HFF-Myc (cell line): ENCODE data around the gene SMG6.
"Not testable (repeated sequence)": the region's sequence is repeated elsewhere in the genome, so short reads cannot be mapped to it uniquely, and the experiment has no call there.

Experiments used
- DNase-seq: peaks from one replicate; pipeline ENCODE4 v3.0.0-alpha.2; 2011; ENCODE audit warnings: low read depth; ENCODE audit errors: extremely low read depth
- H3K4me3 ChIP-seq: replicated peaks from 2 replicates; pipeline ENCODE4 v1.5.1; 2011; ENCODE audit warnings: low read depth, mild to moderate bottlenecking, control low read depth, low read length
- TF ChIP-seq, protein P1 (sequence below): IDR thresholded peaks from 2 replicates; pipeline ENCODE4 v1.5.1; 2012; ENCODE audit warnings: mild to moderate bottlenecking, low read depth, low read length, control low read depth; ENCODE audit errors: missing control alignments

Gene SMG6

DNA sequence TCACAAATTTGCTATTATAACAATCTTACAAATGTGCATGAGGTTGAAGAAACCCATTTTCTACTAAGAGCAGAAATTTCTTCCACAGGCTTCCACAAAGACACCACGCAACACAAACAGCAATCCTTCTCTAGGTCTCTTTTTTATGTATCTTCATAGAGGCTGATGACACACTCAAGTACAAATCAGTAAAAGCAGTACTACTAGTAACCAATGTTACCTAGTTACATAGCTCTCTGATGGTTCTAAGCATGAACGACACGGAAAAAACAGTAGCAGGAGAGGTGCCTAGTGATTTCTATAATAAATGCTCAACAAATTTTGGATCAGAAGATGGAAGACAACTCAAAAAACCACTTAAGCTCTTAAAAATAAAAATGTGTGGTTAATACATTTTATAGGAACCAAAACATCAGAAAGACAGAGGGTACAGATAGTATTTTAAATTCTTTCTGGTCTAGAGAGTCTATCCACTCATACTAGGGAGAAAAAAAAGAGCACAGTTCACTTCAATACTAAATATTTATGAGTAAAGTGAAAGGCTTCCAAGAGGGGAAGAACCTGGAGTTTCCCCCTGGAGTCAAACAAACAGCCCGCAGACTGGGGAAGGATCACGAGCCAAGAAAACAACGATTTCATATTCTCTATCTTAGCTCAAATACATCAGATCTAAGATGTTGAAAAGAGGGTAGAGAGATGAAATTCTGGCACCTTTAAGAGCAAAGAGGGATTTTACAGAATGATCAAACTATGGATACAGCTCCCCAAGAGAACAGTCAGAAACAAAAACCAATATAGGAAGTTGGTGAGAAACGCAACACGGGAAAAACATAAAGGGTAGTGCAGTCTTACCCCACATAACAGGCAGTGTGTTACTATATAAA lies 40.2 kb downstream of the SMG6 start:
- TF ChIP-seq, protein P1, sequence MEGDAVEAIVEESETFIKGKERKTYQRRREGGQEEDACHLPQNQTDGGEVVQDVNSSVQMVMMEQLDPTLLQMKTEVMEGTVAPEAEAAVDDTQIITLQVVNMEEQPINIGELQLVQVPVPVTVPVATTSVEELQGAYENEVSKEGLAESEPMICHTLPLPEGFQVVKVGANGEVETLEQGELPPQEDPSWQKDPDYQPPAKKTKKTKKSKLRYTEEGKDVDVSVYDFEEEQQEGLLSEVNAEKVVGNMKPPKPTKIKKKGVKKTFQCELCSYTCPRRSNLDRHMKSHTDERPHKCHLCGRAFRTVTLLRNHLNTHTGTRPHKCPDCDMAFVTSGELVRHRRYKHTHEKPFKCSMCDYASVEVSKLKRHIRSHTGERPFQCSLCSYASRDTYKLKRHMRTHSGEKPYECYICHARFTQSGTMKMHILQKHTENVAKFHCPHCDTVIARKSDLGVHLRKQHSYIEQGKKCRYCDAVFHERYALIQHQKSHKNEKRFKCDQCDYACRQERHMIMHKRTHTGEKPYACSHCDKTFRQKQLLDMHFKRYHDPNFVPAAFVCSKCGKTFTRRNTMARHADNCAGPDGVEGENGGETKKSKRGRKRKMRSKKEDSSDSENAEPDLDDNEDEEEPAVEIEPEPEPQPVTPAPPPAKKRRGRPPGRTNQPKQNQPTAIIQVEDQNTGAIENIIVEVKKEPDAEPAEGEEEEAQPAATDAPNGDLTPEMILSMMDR, result no peak
- no peak for DNase-seq
- H3K4me3 ChIP-seq, result no peak overlapping the region

- DNase-seq, result no peak
- H3K4me3 ChIP-seq, result no peak overlapping the region
- TF ChIP-seq, protein P1, result no peak
Observed at GRCh38 chr17:2262135-2262587, 41.4 kb downstream of the SMG6 start.

DNA sequence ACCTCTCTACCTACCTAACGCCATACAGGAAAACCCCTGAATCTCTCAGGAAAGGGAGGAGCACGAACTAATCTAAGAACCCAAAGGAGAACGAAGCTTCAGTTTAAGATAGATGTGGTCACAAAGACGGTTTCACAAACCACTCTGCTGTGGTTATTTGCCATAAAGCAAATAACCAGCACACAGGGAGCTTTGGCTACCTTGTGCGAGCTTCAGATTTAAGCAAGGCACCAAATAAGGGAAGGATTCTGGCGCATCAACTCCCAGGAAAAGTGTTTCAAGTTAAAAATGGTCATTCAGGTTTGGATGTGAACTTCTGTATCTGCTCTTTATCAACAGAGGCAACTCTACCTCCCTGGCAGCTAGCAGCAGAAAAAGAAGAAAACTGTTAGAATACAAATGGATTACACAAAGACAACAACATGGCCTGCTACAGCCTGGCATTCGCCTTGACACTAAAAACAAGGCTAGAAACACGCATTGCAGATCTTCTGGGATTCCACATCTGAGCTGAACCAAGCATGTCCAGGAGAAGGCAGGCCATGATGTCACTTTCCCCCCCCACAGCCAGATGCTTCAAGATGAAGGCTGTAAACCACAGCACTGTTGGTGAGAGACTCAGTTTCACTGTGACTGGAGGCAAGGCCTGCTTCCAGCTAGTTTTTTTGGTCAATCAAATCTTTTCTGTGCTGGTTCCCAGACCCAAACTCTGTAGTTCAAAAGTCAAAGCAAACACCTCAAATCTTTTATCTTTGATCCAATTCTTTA lies 43.6 kb downstream of the SMG6 start:
- TF ChIP-seq, protein P1, result no peak
- DNase-seq, result no peak
- no peak overlapping the region for H3K4me3 ChIP-seq

GRCh38 chr17:2258830-2259229 lies 44.8 kb downstream of the SMG6 start:
- DNase-seq, result not testable (repeated sequence)

GRCh38 chr17:2253768-2254406 lies 49.7 kb downstream of the SMG6 start:
- H3K4me3 ChIP-seq, result no peak overlapping the region
- TF ChIP-seq, protein P1, result no peak
- no peak for DNase-seq

More at GRCh38 chr17:2258830-2259229, 44.8 kb downstream of the SMG6 start:
- not testable (repeated sequence) for H3K4me3 ChIP-seq

DNA sequence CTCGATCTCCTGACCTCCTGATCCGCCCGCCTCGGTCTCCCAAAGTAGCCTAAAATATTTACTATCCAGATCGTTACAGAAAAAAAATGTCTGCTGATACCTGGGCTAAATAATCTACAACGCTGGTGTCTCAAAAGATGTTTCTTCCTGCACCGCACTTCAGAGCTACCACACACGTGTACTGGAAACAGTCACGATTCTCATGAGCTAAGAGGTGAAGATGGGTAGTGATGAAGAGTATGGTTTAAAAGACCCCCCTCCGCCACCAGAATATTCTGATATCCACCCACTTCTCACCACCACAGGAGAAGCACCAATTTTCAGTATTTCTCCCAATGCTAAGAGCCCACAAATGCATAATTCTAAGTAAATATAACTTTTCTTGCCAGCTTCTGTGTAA lies 50.2 kb downstream of the SMG6 start:
- TF ChIP-seq, protein P1, result no peak
- H3K4me3 ChIP-seq, result no peak overlapping the region
- DNase-seq, result no peak

DNA sequence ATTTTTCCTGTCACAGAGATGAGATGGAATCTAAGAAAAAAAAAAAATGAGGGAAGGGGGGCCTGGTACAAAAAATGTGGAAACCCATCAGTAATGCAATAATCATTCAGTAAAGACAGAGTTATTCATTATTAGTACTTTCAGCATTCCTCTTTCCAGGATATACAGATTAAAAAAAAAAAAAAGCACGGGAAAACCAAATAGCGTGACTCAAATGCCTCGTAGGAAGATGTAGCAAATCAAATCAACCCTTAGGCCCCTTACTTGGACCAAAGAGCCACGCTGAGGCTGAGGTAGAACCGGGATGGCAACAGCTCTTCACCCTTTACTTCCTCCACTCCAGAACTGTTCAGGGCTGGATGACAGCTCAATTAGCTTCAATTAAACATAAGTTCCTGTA lies 52.5 kb downstream of the SMG6 start:
- H3K4me3 ChIP-seq, result no peak overlapping the region
- DNase-seq, result no peak
- TF ChIP-seq, protein P1, result no peak
